ENCODE results near the gene SLX4IP.
A peak's percentile ranks its signal among the peaks of the same experiment; 100 is the strongest.

GRCh38 chr20:10671221-10671918 lies 236.3 kb downstream of the SLX4IP start:
- TF ChIP-seq CREB1 (CRISPR knock-in tag; IDR thresholded peaks at IDR 0.05) (no peak), FOXJ3 (CRISPR knock-in tag; IDR thresholded peaks at IDR 0.05; ENCODE audit: borderline replicate concordance) (no peak), TEAD4 (CRISPR knock-in tag; IDR thresholded peaks at IDR 0.05) (no peak), GABPB1 (CRISPR knock-in tag; IDR thresholded peaks at IDR 0.05) (peak; percentile 63), CTCF (IDR thresholded peaks at IDR 0.05) (no peak)

Data from WTC11 (cell line).